ENCODE data around the gene ABCD1.

ABCD1 gene

DNA sequence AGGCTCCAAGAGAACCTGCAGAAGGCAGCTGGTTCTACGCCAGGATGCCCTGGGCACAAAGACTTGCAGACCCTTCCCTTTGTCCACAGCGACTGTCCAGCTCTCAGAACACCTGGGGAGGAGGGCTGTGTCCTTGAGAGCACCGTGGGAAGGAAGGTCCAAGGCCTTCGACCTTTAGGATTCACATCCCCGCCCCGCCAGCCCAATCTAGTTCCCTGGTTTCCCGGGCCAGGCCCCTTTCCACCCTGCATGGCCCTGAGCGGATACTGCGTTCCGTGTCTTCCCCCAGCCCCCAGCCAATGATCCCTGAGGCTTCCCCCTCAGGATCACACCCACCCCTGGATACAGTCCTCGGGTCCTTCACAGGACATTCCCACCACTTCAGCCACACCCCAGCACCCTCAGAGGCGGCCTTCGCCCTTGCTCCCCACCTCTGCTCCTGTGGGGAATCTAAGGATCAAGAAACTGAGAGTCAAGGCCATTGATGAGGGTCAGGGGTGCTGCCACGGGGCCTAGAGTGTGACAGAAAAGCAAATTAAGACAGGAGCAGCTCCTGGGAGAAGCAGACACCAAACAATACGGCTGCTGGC is 9.1 kb downstream of the ABCD1 start:
- TF ChIP-seq, protein P1, sequence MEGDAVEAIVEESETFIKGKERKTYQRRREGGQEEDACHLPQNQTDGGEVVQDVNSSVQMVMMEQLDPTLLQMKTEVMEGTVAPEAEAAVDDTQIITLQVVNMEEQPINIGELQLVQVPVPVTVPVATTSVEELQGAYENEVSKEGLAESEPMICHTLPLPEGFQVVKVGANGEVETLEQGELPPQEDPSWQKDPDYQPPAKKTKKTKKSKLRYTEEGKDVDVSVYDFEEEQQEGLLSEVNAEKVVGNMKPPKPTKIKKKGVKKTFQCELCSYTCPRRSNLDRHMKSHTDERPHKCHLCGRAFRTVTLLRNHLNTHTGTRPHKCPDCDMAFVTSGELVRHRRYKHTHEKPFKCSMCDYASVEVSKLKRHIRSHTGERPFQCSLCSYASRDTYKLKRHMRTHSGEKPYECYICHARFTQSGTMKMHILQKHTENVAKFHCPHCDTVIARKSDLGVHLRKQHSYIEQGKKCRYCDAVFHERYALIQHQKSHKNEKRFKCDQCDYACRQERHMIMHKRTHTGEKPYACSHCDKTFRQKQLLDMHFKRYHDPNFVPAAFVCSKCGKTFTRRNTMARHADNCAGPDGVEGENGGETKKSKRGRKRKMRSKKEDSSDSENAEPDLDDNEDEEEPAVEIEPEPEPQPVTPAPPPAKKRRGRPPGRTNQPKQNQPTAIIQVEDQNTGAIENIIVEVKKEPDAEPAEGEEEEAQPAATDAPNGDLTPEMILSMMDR (IDR thresholded peaks at IDR 0.05; ENCODE audit: low read depth, low read length), result no peak
- no peak overlapping the region for H3K4me3 ChIP-seq (replicated peaks in 1 of 2; ENCODE audit: low read depth in 2 of 2, low read length in 2 of 2)
- no peak for DNase-seq (ENCODE audit: low read depth in 2 of 2)

DNA sequence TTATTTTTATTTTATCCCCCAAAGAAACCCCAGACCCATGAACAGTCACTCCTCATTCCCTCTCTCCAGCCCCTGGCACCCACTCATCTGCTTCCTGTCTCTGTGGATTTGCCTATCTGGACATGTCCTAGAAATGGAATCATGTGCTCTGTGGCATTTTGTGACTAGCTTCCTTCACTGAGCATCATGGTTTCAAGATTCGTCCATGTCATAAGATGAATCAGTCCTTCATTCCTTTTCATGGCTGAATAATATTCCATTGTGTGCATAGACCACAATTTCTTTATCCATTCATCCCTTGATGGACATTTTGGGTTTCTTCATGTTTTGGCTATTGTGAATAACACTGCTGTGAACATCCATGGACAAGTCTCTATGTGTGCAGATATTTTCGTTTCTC is 10.2 kb downstream of the ABCD1 start:
- H3K4me3 ChIP-seq (replicated peaks in 1 of 2; ENCODE audit: low read depth in 2 of 2, low read length in 2 of 2), result no peak overlapping the region
- DNase-seq (ENCODE audit: low read depth in 2 of 2), result no peak
- TF ChIP-seq, protein P1 (IDR thresholded peaks at IDR 0.05; ENCODE audit: low read depth, low read length), result no peak

DNA sequence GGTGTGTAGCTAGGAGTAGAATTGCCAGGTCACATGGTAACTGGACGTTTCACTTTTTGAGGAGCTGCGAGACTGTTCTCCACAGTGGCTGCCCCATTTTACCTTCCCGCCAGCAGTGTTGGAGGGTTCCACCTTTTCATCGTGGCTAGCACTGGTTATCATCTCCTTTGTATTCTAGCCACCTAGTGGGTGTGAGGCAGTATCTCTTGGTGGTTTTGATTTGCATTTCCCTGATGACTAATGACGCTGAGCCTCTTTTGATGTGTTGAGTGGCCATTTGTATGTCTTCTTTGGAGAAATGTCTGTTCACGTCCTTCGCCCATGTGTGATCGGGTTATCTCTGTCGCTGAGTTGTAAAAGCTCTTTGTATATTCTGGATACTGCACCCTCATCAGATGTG is 10.6 kb downstream of the ABCD1 start:
- TF ChIP-seq, protein P1 (IDR thresholded peaks at IDR 0.05; ENCODE audit: low read depth, low read length), result no peak
- H3K4me3 ChIP-seq (replicated peaks in 1 of 2; ENCODE audit: low read depth in 2 of 2, low read length in 2 of 2), result no peak overlapping the region
- no peak for DNase-seq (ENCODE audit: low read depth in 2 of 2)

DNA sequence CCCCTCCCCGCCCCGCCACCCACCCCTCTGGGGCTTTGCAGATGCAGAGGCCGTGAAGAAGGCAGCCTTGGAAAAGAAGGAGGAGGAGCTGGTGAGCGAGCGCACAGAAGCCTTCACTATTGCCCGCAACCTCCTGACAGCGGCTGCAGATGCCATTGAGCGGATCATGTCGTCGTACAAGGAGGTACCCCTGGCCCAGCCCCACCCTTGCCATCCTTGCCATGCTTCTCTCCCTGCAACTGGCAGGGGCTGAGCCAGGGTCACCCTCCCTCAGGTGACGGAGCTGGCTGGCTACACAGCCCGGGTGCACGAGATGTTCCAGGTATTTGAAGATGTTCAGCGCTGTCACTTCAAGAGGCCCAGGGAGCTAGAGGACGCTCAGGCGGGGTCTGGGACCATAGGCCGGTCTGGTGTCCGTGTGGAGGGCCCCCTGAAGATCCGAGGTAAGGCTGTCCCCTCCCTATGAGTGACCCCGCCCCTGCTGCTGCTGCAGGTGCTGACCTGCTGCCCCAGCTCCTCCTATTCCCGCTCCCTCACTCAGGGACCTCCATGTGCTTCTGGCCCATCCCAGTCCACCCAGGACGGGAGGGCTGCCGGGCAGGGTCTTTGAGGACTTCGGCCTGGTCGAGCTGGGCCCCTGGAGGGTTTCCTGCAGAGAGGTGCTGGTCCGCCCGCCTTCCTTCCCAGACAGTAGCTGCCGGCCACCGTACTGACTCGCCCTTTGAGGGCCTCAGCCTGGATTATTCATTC is 11.6 kb downstream of the ABCD1 start:
- TF ChIP-seq, protein P1 (IDR thresholded peaks at IDR 0.05; ENCODE audit: low read depth, low read length), result no peak
- no peak for DNase-seq (ENCODE audit: low read depth in 2 of 2)
- H3K4me3 ChIP-seq (replicated peaks in 1 of 2; ENCODE audit: low read depth in 2 of 2, low read length in 2 of 2), result no peak overlapping the region

DNA sequence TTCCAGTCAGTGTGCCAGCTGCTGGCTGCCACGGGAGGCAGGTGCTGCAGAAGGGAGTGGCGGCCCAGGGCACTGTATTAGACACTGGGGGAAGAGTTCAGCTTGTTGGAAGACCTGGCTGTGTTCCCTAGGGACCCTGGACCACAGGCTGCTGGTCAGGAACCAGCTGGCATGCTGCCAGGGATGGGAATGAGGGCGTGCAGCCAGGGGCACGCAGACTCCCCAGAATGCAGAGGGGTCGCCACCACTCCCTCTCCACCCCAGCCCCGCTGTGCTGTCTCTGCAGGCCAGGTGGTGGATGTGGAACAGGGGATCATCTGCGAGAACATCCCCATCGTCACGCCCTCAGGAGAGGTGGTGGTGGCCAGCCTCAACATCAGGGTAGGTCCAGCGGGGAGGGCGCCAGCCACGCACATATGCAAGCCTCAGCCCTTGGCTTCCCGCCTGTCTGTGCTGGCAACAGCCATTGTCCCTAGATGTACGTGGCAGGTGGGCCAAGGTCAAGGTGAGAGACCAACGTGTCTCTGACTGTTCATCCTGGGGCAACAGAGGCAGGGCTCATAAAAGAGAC is 12.3 kb downstream of the ABCD1 start:
- DNase-seq (ENCODE audit: low read depth in 2 of 2), result no peak
- TF ChIP-seq, protein P1 (IDR thresholded peaks at IDR 0.05; ENCODE audit: low read depth, low read length), result no peak
- no peak overlapping the region for H3K4me3 ChIP-seq (replicated peaks in 1 of 2; ENCODE audit: low read depth in 2 of 2, low read length in 2 of 2)

DNA sequence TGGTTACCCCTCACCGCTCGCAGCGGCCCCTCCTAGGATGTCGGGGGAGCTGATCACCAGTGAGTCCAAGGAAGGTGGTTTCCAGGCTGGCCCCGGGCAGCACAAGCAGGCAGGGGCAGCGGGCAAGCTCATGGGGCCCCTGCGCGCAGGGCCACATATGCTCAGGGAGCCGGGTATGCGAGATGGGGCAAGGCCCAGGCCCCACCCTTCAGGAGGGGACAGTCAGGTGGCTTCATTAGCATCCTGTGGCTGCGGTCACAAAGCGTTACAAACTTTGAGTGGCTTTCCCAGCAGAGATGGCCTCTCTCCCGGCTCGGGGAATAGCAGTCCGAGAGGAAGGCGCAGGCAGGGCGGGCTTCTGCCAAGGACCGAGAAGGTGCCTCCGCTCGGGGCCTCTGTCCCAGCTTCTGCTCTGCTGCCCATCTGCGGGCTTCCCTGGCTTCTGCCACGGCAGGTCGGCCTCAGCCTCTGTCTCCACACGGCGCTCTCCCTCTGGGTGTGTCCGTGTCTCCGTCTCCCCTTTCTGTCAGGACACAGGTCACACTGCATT is 13.5 kb downstream of the ABCD1 start:
- DNase-seq (ENCODE audit: low read depth in 2 of 2), result no peak
- TF ChIP-seq, protein P1 (IDR thresholded peaks at IDR 0.05; ENCODE audit: low read depth, low read length), result no peak
- H3K4me3 ChIP-seq (replicated peaks in 1 of 2; ENCODE audit: low read depth in 2 of 2, low read length in 2 of 2), result no peak overlapping the region
